Adrenal gland (tissue), 5 donors: ENCODE results near the gene C2orf49.

Experiments used
- CTCF ChIP-seq, 6 experiments: fragments of 450-650 bp in 4 of 6; fragments of 200-600 bp in 2 of 6; sonication (generic) in 1 of 6; IDR thresholded peaks; 1 replicate in 5 of 6; 2 replicates in 1 of 6; pipeline versions ENCODE4 v1.5.1 to v1.8.0; 2016 to 2021; ENCODE audit warnings: antibody characterized with exemption in 6 of 6, mild to moderate bottlenecking in 2 of 6, moderate library complexity in 1 of 6
- POLR2A ChIP-seq, 2 donors: fragments of 450-650 bp; IDR thresholded peaks; one replicate each; pipeline ENCODE4 v1.6.1; 2017; ENCODE audit warnings: antibody characterized with exemption in 2 of 2, mild to moderate bottlenecking in 2 of 2, moderate library complexity in 1 of 2
- donor health status: DM: no; HTN: no; CAD: no.

- TF ChIP-seq CTCF (IDR thresholded peaks at IDR 0.05): no peak
- no peak for TF ChIP-seq POLR2A (IDR thresholded peaks at IDR 0.05)
Measured at GRCh38 chr2:105317937-105318336, 19.4 kb upstream of the C2orf49 start.
